PC-9 (cell line): ENCODE data around the gene LELP1. TPM values are rescaled to one million over a fixed set of nuclear protein-coding genes. Genes with fewer than 3 reads are reported as not detected.

Experiments used
- BruUV-seq: library from RNA; stranded (reverse); fragments of 400-500 nt; replicated peaks from 2 replicates; lab custom pipeline; 2021; lab: Mats Ljungman, UMichigan
- CTCF ChIA-PET: fragments of 300-600 bp; sonication (Branson Sonifier 250); formaldehyde crosslinking; loops from one replicate; lab custom pipeline; 2022; ENCODE audit warnings: antibody characterized with exemption; lab: Charles Lee
- POLR2A ChIA-PET: fragments of 300-600 bp; sonication (Branson Sonifier 250); formaldehyde crosslinking; loops from one replicate; lab custom pipeline; 2022; ENCODE audit warnings: antibody characterized with exemption; ENCODE audit not compliant: unreplicated experiment; lab: Charles Lee
- DNase-seq, 2 experiments: peaks; one replicate each; pipeline versions ENCODE4 v3.0.0 to v3.0.0-alpha.2; 2015 to 2022; ENCODE audit warnings: mixed read lengths in 1 of 2
- H2AFZ ChIP-seq: fragments of 200-600 bp; sonication (generic); 2 replicates; pipeline ENCODE4 v1.8.1; 2017; ENCODE audit warnings: antibody characterized with exemption
- H3F3A ChIP-seq: fragments of 200-600 bp; sonication (generic); 2 replicates; pipeline ENCODE4 v1.8.1; 2017; ENCODE audit warnings: antibody characterized with exemption, mild to moderate bottlenecking, low read depth; ENCODE audit not compliant: insufficient read depth
- H3K27ac ChIP-seq: fragments of 200-600 bp; sonication (generic); 2 replicates; pipeline ENCODE4 v1.6.1; 2016; ENCODE audit warnings: mixed run types
- H3K27me3 ChIP-seq: fragments of 200-600 bp; sonication (generic); 2 replicates; pipeline ENCODE4 v1.6.1; 2016; ENCODE audit warnings: low read depth, mixed run types; ENCODE audit not compliant: insufficient read depth
- H3K36me3 ChIP-seq: fragments of 200-600 bp; sonication (generic); 2 replicates; pipeline ENCODE4 v1.6.1; 2016; ENCODE audit warnings: low read depth, mixed run types
- H3K4me1 ChIP-seq: fragments of 200-600 bp; sonication (generic); replicated peaks from 2 replicates; pipeline ENCODE4 v1.6.1; 2016; ENCODE audit warnings: mixed run types; ENCODE audit not compliant: insufficient read depth
- H3K4me2 ChIP-seq: fragments of 200-600 bp; sonication (generic); 2 replicates; pipeline ENCODE4 v1.6.1; 2017; ENCODE audit warnings: mixed run types
- H3K4me3 ChIP-seq: fragments of 200-600 bp; sonication (generic); 2 replicates; pipeline ENCODE4 v1.6.1; 2016; ENCODE audit warnings: mixed run types
- H3K79me2 ChIP-seq: fragments of 200-600 bp; sonication (generic); 2 replicates; pipeline ENCODE4 v1.6.1; 2017; ENCODE audit warnings: low read depth, mixed run types
- H3K9me2 ChIP-seq: fragments of 200-600 bp; sonication (generic); 2 replicates; pipeline ENCODE4 v1.8.1; 2017; ENCODE audit warnings: mild to moderate bottlenecking; ENCODE audit not compliant: insufficient read depth
- H3K9me3 ChIP-seq: fragments of 200-600 bp; sonication (generic); 2 replicates; pipeline ENCODE4 v1.8.1; 2016; ENCODE audit warnings: low read depth; ENCODE audit not compliant: insufficient read depth
- H4K20me1 ChIP-seq: fragments of 200-600 bp; sonication (generic); 2 replicates; pipeline ENCODE4 v1.8.1; 2017; ENCODE audit not compliant: insufficient read depth
- EZH2 ChIP-seq: fragments of 200-600 bp; sonication (generic); IDR thresholded peaks from 2 replicates; pipeline ENCODE4 v1.8.0; 2017; ENCODE audit warnings: antibody characterized with exemption, low read depth
- intact Hi-C: fragments of 100-400 bp; cut with micrococcal nuclease; formaldehyde crosslinking; loops from one replicate; pipeline ENCODE4 v1.10.0; 2022; ENCODE audit not compliant: unreplicated experiment
- total RNA-seq: library from RNA; stranded (reverse); gene quantifications from 2 replicates; pipeline ENCODE4 v1.2.3, GENCODE V29; 2021
- TF ChIP-seq, protein P1 (sequence below): fragments of 200-600 bp; sonication (generic); conservative IDR thresholded peaks from 2 replicates; pipeline ENCODE4 v1.6.1; 2017; ENCODE audit warnings: mixed run types, antibody characterized with exemption, mild to moderate bottlenecking, moderate library complexity

The LELP1 gene
- total RNA-seq, 1 experiment from 2014 or later, result not detected

DNA sequence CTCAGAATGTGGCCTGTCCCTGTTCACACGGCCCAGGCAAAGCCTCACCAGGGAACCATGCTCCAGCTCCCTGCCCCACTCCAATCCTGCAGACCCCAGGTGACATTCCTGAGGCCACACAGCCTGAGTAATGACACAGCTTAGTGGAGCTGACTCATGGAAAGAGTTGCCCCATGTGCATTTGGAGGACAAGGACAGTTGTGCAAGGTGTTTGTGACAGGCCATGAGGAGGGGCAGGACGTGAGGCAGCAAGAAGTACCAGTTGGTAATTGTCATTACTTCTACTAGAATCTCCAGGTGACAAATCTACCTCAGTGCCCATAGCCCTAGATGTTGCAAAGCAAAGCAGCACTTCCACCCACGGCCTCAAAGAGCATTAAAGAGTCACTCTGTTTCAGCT, 29.3 kb downstream of the LELP1 start:
- H3K4me3 ChIP-seq, result no peak overlapping the region
- intact Hi-C loops, result no loop called here
- POLR2A ChIA-PET, result no interaction called here
- peak in 1 of 2 experiments; percentile 55 for DNase-seq
- no peaks in the 10 kb centered on the region for H3K4me1 ChIP-seq
- H3K9me2 ChIP-seq, result no peaks in the 10 kb centered on the region; the same call in 1 of the 2 replicates
- no peak overlapping the region for H2AFZ ChIP-seq
- CTCF ChIA-PET, result interaction anchor here (0.6 kb wide), 1 partner anchor 577 kb away, joined by 10 read pairs; no protein-coding TSS in a partner anchor
- no peak for TF ChIP-seq EZH2
- TF ChIP-seq, protein P1, sequence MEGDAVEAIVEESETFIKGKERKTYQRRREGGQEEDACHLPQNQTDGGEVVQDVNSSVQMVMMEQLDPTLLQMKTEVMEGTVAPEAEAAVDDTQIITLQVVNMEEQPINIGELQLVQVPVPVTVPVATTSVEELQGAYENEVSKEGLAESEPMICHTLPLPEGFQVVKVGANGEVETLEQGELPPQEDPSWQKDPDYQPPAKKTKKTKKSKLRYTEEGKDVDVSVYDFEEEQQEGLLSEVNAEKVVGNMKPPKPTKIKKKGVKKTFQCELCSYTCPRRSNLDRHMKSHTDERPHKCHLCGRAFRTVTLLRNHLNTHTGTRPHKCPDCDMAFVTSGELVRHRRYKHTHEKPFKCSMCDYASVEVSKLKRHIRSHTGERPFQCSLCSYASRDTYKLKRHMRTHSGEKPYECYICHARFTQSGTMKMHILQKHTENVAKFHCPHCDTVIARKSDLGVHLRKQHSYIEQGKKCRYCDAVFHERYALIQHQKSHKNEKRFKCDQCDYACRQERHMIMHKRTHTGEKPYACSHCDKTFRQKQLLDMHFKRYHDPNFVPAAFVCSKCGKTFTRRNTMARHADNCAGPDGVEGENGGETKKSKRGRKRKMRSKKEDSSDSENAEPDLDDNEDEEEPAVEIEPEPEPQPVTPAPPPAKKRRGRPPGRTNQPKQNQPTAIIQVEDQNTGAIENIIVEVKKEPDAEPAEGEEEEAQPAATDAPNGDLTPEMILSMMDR, result no peak
- H4K20me1 ChIP-seq, result no peaks in the 10 kb centered on the region
- no peaks in the 10 kb centered on the region for H3K9me3 ChIP-seq
- BruUV-seq, result no TSS peak
- no peak overlapping the region for H3K4me2 ChIP-seq
- H3K27me3 ChIP-seq, result peaks cover 17% of the 10 kb centered on the region; the same call in 1 of the 2 replicates
- no peaks in the 10 kb centered on the region for H3K79me2 ChIP-seq
- no peaks in the 10 kb centered on the region for H3K36me3 ChIP-seq
- H3F3A ChIP-seq, result no peaks in the 10 kb centered on the region
- H3K27ac ChIP-seq, result no peak overlapping the region

DNA sequence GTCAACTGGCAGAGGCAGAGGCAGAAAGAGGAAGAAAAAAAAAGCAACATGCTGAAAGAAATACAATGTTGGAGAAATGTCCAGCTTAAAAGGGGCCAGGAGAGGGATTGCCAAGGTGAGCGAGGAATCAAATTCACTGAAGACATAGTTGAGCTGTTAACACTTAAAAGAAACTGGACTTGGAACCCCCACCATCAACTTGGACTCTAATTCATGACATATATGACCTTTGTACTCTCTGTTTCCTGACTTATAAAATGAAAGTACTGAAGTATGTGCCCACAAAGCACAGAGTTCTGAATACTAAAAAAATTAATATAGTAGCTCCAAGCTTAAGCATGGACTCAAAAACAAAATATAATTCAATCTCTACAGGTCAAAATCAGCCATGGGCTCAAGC, 30.2 kb downstream of the LELP1 start:
- Histone ChIP-seq H3K9me2 (no peaks in the 10 kb centered on the region; the same call in 1 of the 2 replicates), H3K36me3 (no peaks in the 10 kb centered on the region), H3K4me2 (no peak overlapping the region), H2AFZ (no peak overlapping the region), H3K27ac (no peak overlapping the region), H3K9me3 (no peaks in the 10 kb centered on the region), H3F3A (no peaks in the 10 kb centered on the region), H3K27me3 (peaks cover 16% of the 10 kb centered on the region; the same call in 1 of the 2 replicates), H4K20me1 (no peaks in the 10 kb centered on the region), H3K4me1 (no peaks in the 10 kb centered on the region), H3K4me3 (no peak overlapping the region), H3K79me2 (no peaks in the 10 kb centered on the region)
- BruUV-seq, result no TSS peak
- CTCF ChIA-PET, result interaction anchor here (0.6 kb wide), 2 partner anchors 578 to 1543 kb away, joined by 6 to 10 read pairs; no protein-coding TSS in a partner anchor
- POLR2A ChIA-PET, result no interaction called here
- no peak for DNase-seq
- no peak for TF ChIP-seq EZH2
- TF ChIP-seq, protein P1, result no peak
- intact Hi-C loops, result no loop called here

DNA sequence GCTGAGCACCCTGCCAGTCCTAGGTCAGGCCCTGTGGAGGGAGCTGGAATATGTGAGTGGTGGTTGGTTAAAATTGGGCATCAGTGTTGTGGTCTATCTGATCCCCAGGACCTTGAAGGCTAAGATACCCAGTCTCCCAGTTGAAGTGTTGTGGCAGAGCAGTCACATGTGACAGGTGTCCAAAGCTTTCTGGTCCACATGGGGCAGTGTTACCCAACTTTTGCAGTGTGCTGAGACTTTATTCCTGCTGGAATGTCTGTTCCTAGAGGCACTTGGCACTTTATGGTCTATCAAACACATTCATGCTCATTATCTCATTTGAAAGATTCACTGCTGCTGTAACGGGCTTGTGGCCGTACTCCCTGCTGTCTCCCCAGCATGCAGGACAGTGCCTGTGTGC, 35.3 kb downstream of the LELP1 start:
- CTCF ChIA-PET, result no interaction called here

More for the DNA sequence above, 35.3 kb downstream of the LELP1 start:
- no peaks in the 10 kb centered on the region for H3K9me3 ChIP-seq
- H3K27me3 ChIP-seq, result peaks cover 15% of the 10 kb centered on the region; the same call in 1 of the 2 replicates
- no peak for DNase-seq
- TF ChIP-seq EZH2, result no peak
- TF ChIP-seq, protein P1, result peak; percentile 31; the same call in 1 of the 2 replicates
- POLR2A ChIA-PET, result no interaction called here
- H3K27ac ChIP-seq, result no peak overlapping the region
- no peak overlapping the region for H2AFZ ChIP-seq
- H3K4me2 ChIP-seq, result no peak overlapping the region
- H3K9me2 ChIP-seq, result no peaks in the 10 kb centered on the region; the same call in 1 of the 2 replicates
- no peak overlapping the region for H3K4me3 ChIP-seq
- no TSS peak for BruUV-seq
- H4K20me1 ChIP-seq, result no peaks in the 10 kb centered on the region
- intact Hi-C loops, result no loop called here
- no peaks in the 10 kb centered on the region for H3K36me3 ChIP-seq
- no peaks in the 10 kb centered on the region for H3K4me1 ChIP-seq
- no peaks in the 10 kb centered on the region for H3K79me2 ChIP-seq
- H3F3A ChIP-seq, result no peaks in the 10 kb centered on the region
